IPS-15b (cell line): ENCODE data around the gene SDC1.

Experiments used
- H3K27me3 ChIP-seq: one replicate; pipeline ENCODE4 v1.6.1; 2013; ENCODE audit warnings: low read length; ENCODE audit not compliant: control insufficient read depth, insufficient read depth
- H3K36me3 ChIP-seq: one replicate; pipeline ENCODE4 v1.6.1; 2013; ENCODE audit warnings: low read length; ENCODE audit not compliant: control insufficient read depth, insufficient read depth
- H3K4me1 ChIP-seq: one replicate; pipeline ENCODE4 v1.6.1; 2013; ENCODE audit warnings: mild to moderate bottlenecking, low read length; ENCODE audit not compliant: control insufficient read depth, insufficient read depth
- H3K4me3 ChIP-seq: one replicate; pipeline ENCODE4 v1.5.1; 2013; ENCODE audit warnings: low read depth, low read length
- H3K9ac ChIP-seq: one replicate; pipeline ENCODE4 v1.6.1; 2013; ENCODE audit warnings: low read depth, mild to moderate bottlenecking, low read length
- H3K9me3 ChIP-seq: one replicate; pipeline ENCODE4 v1.6.1; 2013; ENCODE audit warnings: mild to moderate bottlenecking, low read length; ENCODE audit not compliant: control insufficient read depth, insufficient read depth

SDC1 gene

GRCh38 chr2:20156076-20156759 lies 68.7 kb downstream of the SDC1 start:
- H3K4me3 ChIP-seq: no peak overlapping the region
- no peaks in the 10 kb centered on the region for H3K36me3 ChIP-seq
- no peak overlapping the region for H3K9ac ChIP-seq
- no peaks in the 10 kb centered on the region for H3K4me1 ChIP-seq
- no peaks in the 10 kb centered on the region for H3K9me3 ChIP-seq
- H3K27me3 ChIP-seq: no peaks in the 10 kb centered on the region

GRCh38 chr2:20153131-20153851 lies 71.6 kb downstream of the SDC1 start:
- Histone ChIP-seq H3K27me3 (no peaks in the 10 kb centered on the region), H3K4me1 (peaks cover 11% of the 10 kb centered on the region), H3K9me3 (no peaks in the 10 kb centered on the region), H3K9ac (no peak overlapping the region), H3K36me3 (no peaks in the 10 kb centered on the region), H3K4me3 (no peak overlapping the region)

- Histone ChIP-seq H3K4me3 (no peak overlapping the region), H3K36me3 (no peaks in the 10 kb centered on the region), H3K9ac (no peak overlapping the region), H3K9me3 (no peaks in the 10 kb centered on the region), H3K4me1 (peaks cover 14% of the 10 kb centered on the region), H3K27me3 (no peaks in the 10 kb centered on the region)
Observed at GRCh38 chr2:20150806-20151571, 73.9 kb downstream of the SDC1 start.
